ENCODE results near the gene PHTF2. TPM values are rescaled to one million over a fixed set of nuclear protein-coding genes. Genes with fewer than 3 reads are reported as not detected.

PHTF2 gene
- polyA plus RNA-seq, 1 of the 3 experiments (the other 2 are of a cell fraction) = 21.2 TPM

DNA sequence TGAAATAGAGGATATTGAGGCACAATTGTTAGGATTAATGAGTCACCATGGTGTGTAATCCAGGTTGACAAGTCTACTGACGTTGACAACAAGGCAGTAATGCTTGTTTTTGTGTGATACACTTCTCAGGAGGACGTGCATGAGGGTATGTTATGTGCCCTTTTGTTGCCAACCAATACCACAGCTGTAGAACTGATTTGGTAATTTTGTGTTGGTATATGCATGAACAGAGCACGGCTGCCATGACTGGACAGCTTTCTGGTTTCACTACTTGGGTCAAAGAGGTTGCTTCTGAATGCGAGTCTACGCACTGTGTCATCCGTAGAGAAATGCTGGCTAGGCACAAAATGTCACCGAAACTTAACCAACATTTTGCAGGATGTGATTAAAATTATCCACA lies 32.9 kb downstream of the PHTF2 start:
- Histone ChIP-seq H4K20me1 (ENCODE audit: insufficient read depth) (no peaks in the 10 kb centered on the region), H3K27ac (ENCODE audit: low read depth in 2 of 2, low read length in 1 of 2) (no peak overlapping the region)
- POLR2A ChIA-PET = no interaction called here

More for the DNA sequence above, 32.9 kb downstream of the PHTF2 start:
- no peak overlapping the region for H3K9ac ChIP-seq
- H3K79me2 ChIP-seq (ENCODE audit: insufficient read depth) = peaks cover 39% of the 10 kb centered on the region
- DNase-seq = no peak
- H3K4me2 ChIP-seq = no peak overlapping the region
- H2AFZ ChIP-seq (ENCODE audit: low read depth) = no peak overlapping the region
- no peaks in the 10 kb centered on the region for H3F3A ChIP-seq (replicated peaks; ENCODE audit: insufficient read depth)
- H3K9me3 ChIP-seq = no peaks in the 10 kb centered on the region
- CTCF ChIA-PET = interaction anchor here (1.0 kb wide), 1 partner anchor 18 kb away, joined by 3 read pairs; no protein-coding TSS in a partner anchor
- H3K36me3 ChIP-seq (replicated peaks in 1 of 2; ENCODE audit: control insufficient read depth in 1 of 2, insufficient read depth in 2 of 2, low read length in 1 of 2) = no peaks in the 10 kb centered on the region
- H3K4me3 ChIP-seq (ENCODE audit: low read depth in 2 of 2, low read length in 1 of 2) = no peak overlapping the region
- H3K4me1 ChIP-seq (ENCODE audit: control insufficient read depth in 1 of 2, insufficient read depth in 2 of 2, low read depth in 1 of 2, low read length in 1 of 2) = peaks cover 4 to 6% of the 10 kb centered on the region in 2 experiments; a peak in 3 of 4 replicates
- no peaks in the 10 kb centered on the region for H3K9me2 ChIP-seq
- no peak for TF ChIP-seq EP300 (IDR thresholded peaks at IDR 0.05; ENCODE audit: borderline replicate concordance in 1 of 2, low read depth in 1 of 2, low read length in 1 of 2)
- no peak for TF ChIP-seq GATA2 (CRISPR knock-in tag; IDR thresholded peaks at IDR 0.05)
- TF ChIP-seq TEAD4 (IDR thresholded peaks at IDR 0.05; ENCODE audit: borderline replicate concordance, insufficient read depth) = no peak
- no peak for TF ChIP-seq FOXJ3 (CRISPR knock-in tag; IDR thresholded peaks at IDR 0.05)
- TF ChIP-seq EZH2phosphoT487 (IDR thresholded peaks at IDR 0.05; ENCODE audit: borderline replicate concordance, low read depth) = no peak
- TF ChIP-seq POLR2AphosphoS5 (IDR thresholded peaks at IDR 0.05; ENCODE audit: low read depth, low read length) = no peak
- TF ChIP-seq GABPA (IDR thresholded peaks at IDR 0.05; ENCODE audit: low read depth) = no peak
- TF ChIP-seq, protein P1, sequence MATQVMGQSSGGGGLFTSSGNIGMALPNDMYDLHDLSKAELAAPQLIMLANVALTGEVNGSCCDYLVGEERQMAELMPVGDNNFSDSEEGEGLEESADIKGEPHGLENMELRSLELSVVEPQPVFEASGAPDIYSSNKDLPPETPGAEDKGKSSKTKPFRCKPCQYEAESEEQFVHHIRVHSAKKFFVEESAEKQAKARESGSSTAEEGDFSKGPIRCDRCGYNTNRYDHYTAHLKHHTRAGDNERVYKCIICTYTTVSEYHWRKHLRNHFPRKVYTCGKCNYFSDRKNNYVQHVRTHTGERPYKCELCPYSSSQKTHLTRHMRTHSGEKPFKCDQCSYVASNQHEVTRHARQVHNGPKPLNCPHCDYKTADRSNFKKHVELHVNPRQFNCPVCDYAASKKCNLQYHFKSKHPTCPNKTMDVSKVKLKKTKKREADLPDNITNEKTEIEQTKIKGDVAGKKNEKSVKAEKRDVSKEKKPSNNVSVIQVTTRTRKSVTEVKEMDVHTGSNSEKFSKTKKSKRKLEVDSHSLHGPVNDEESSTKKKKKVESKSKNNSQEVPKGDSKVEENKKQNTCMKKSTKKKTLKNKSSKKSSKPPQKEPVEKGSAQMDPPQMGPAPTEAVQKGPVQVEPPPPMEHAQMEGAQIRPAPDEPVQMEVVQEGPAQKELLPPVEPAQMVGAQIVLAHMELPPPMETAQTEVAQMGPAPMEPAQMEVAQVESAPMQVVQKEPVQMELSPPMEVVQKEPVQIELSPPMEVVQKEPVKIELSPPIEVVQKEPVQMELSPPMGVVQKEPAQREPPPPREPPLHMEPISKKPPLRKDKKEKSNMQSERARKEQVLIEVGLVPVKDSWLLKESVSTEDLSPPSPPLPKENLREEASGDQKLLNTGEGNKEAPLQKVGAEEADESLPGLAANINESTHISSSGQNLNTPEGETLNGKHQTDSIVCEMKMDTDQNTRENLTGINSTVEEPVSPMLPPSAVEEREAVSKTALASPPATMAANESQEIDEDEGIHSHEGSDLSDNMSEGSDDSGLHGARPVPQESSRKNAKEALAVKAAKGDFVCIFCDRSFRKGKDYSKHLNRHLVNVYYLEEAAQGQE (IDR thresholded peaks at IDR 0.05; ENCODE audit: low read depth, low read length) = no peak
- TF ChIP-seq CHD2 (IDR thresholded peaks at IDR 0.05; ENCODE audit: low read length, partially characterized antibody) = no peak
- no peak for TF ChIP-seq JUND (IDR thresholded peaks at IDR 0.05)
- no peak for TF ChIP-seq MEF2A (IDR thresholded peaks at IDR 0.05; ENCODE audit: borderline replicate concordance, low read depth)
- no peak for TF ChIP-seq NFIC (IDR thresholded peaks at IDR 0.05; ENCODE audit: borderline replicate concordance)
- TF ChIP-seq, protein P2, sequence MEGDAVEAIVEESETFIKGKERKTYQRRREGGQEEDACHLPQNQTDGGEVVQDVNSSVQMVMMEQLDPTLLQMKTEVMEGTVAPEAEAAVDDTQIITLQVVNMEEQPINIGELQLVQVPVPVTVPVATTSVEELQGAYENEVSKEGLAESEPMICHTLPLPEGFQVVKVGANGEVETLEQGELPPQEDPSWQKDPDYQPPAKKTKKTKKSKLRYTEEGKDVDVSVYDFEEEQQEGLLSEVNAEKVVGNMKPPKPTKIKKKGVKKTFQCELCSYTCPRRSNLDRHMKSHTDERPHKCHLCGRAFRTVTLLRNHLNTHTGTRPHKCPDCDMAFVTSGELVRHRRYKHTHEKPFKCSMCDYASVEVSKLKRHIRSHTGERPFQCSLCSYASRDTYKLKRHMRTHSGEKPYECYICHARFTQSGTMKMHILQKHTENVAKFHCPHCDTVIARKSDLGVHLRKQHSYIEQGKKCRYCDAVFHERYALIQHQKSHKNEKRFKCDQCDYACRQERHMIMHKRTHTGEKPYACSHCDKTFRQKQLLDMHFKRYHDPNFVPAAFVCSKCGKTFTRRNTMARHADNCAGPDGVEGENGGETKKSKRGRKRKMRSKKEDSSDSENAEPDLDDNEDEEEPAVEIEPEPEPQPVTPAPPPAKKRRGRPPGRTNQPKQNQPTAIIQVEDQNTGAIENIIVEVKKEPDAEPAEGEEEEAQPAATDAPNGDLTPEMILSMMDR (IDR thresholded peaks at IDR 0.05) = no peak
- TF ChIP-seq FOXM1 (IDR thresholded peaks at IDR 0.05; ENCODE audit: low read depth) = no peak
- TF ChIP-seq, protein P3, sequence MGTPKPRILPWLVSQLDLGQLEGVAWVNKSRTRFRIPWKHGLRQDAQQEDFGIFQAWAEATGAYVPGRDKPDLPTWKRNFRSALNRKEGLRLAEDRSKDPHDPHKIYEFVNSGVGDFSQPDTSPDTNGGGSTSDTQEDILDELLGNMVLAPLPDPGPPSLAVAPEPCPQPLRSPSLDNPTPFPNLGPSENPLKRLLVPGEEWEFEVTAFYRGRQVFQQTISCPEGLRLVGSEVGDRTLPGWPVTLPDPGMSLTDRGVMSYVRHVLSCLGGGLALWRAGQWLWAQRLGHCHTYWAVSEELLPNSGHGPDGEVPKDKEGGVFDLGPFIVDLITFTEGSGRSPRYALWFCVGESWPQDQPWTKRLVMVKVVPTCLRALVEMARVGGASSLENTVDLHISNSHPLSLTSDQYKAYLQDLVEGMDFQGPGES (IDR thresholded peaks at IDR 0.05; ENCODE audit: low read depth, low read length) = no peak
- TF ChIP-seq, protein P4, sequence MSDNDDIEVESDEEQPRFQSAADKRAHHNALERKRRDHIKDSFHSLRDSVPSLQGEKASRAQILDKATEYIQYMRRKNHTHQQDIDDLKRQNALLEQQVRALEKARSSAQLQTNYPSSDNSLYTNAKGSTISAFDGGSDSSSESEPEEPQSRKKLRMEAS (IDR thresholded peaks at IDR 0.05; ENCODE audit: low read depth) = no peak
- no peaks in the 10 kb centered on the region for H3K27me3 ChIP-seq (ENCODE audit: insufficient read depth)
- 92% methylated on average over 7 of the region's 7 CpGs for WGBS (ENCODE audit: low lambda C conversion rate)
